ENCODE results near the gene UGT1A10. TPM values are rescaled to one million over a fixed set of nuclear protein-coding genes. Genes with fewer than 3 reads are reported as not detected.

The UGT1A10 gene
- total RNA-seq, 2 experiments from 2014 or later = not detected

- H3K27ac Mint-ChIP-seq = no peak within 1 kb of the TSS
- no peaks in the 10 kb centered on the region for H3K4me1 Mint-ChIP-seq
- H3K4me3 Mint-ChIP-seq = no peak within 1 kb of the TSS
- ATAC-seq (no peak), DNase-seq (no peak)
- ChIA-PET CTCF (no interaction called here), POLR2A (no interaction called here)
- no peaks in the 10 kb centered on the region for H3K9me3 Mint-ChIP-seq (ENCODE audit: low read depth)
- intact Hi-C loops (cut with DNase I, micrococcal nuclease) = no loop called here
- H3K36me3 Mint-ChIP-seq (ENCODE audit: low read depth) = no peaks in the 10 kb centered on the region
- H3K27me3 Mint-ChIP-seq = peaks cover 11% of the 10 kb centered on the region
These were observed 45.4 kb downstream of the UGT1A10 start, which contains the start of gene UGT1A7 for GRCh38 chr2:233681521-233682099. UGT1A7 (plus strand) TSS chr2:233681901; CDS start chr2:233681938, 37 bp downstream.

- POLR2A ChIA-PET = no interaction called here
- CTCF ChIA-PET = interaction anchor here (0.7 kb wide), 1 partner anchor 25 kb away, joined by 3 read pairs; no protein-coding TSS in a partner anchor
- Mint-ChIP-seq H3K36me3 (ENCODE audit: low read depth) (no peaks in the 10 kb centered on the region), H3K4me1 (no peaks in the 10 kb centered on the region), H3K4me3 (no peak overlapping the region), H3K27ac (no peak overlapping the region), H3K9me3 (ENCODE audit: low read depth) (no peaks in the 10 kb centered on the region), H3K27me3 (peaks cover 7% of the 10 kb centered on the region)
- DNase-seq (no peak), ATAC-seq (no peak)
- intact Hi-C loops (cut with DNase I, micrococcal nuclease) = no loop called here
These were observed 48.4 kb downstream of the UGT1A10 start for GRCh38 chr2:233684640-233685039.

- Mint-ChIP-seq H3K27ac (no peak overlapping the region), H3K4me3 (no peak overlapping the region), H3K36me3 (ENCODE audit: low read depth) (no peaks in the 10 kb centered on the region), H3K27me3 (peaks cover 4% of the 10 kb centered on the region), H3K4me1 (no peaks in the 10 kb centered on the region), H3K9me3 (ENCODE audit: low read depth) (no peaks in the 10 kb centered on the region)
- intact Hi-C loops (cut with DNase I, micrococcal nuclease) = no loop called here
- ChIA-PET POLR2A (no interaction called here), CTCF (interaction anchor here (0.6 kb wide), 1 partner anchor 615 kb away, joined by 3 read pairs; no protein-coding TSS in a partner anchor)
- ATAC-seq = no peak
- no peak for DNase-seq
These were observed 50.7 kb downstream of the UGT1A10 start for GRCh38 chr2:233686928-233687327.

GRCh38 chr2:233688341-233688740 is 52.1 kb downstream of the UGT1A10 start:
- DNase-seq = no peak
- no peak overlapping the region for H3K27ac Mint-ChIP-seq
- ChIA-PET CTCF (no interaction called here), POLR2A (no interaction called here)
- intact Hi-C loops (cut with DNase I, micrococcal nuclease) = no loop called here
- H3K27me3 Mint-ChIP-seq = peaks cover 4% of the 10 kb centered on the region
- H3K4me1 Mint-ChIP-seq = no peaks in the 10 kb centered on the region
- no peaks in the 10 kb centered on the region for H3K9me3 Mint-ChIP-seq (ENCODE audit: low read depth)
- H3K36me3 Mint-ChIP-seq (ENCODE audit: low read depth) = no peaks in the 10 kb centered on the region
- H3K4me3 Mint-ChIP-seq = no peak overlapping the region
- ATAC-seq = no peak

- Mint-ChIP-seq H3K9me3 (ENCODE audit: low read depth) (no peaks in the 10 kb centered on the region), H3K4me3 (no peak overlapping the region), H3K27ac (no peak overlapping the region), H3K36me3 (ENCODE audit: low read depth) (no peaks in the 10 kb centered on the region), H3K4me1 (no peaks in the 10 kb centered on the region), H3K27me3 (peaks cover 4% of the 10 kb centered on the region)
- POLR2A ChIA-PET = no interaction called here
- intact Hi-C loops (cut with DNase I, micrococcal nuclease) = no loop called here
- CTCF ChIA-PET = no interaction called here
- DNase-seq = no peak
- ATAC-seq = no peak
These were observed 52.8 kb downstream of the UGT1A10 start for GRCh38 chr2:233689031-233689430.

- Mint-ChIP-seq H3K9me3 (ENCODE audit: low read depth) (no peaks in the 10 kb centered on the region), H3K4me1 (no peaks in the 10 kb centered on the region), H3K27ac (no peak overlapping the region), H3K4me3 (no peak overlapping the region), H3K27me3 (peaks cover 4% of the 10 kb centered on the region), H3K36me3 (ENCODE audit: low read depth) (no peaks in the 10 kb centered on the region)
- DNase-seq (no peak), ATAC-seq (no peak)
- intact Hi-C loops (cut with DNase I, micrococcal nuclease) = no loop called here
- CTCF ChIA-PET = no interaction called here
- POLR2A ChIA-PET = no interaction called here
These were observed 53.3 kb downstream of the UGT1A10 start for GRCh38 chr2:233689501-233689900.

- DNase-seq = no peak
- Mint-ChIP-seq H3K4me3 (no peak overlapping the region), H3K4me1 (no peaks in the 10 kb centered on the region), H3K27ac (no peak overlapping the region), H3K36me3 (ENCODE audit: low read depth) (no peaks in the 10 kb centered on the region), H3K9me3 (ENCODE audit: low read depth) (no peaks in the 10 kb centered on the region), H3K27me3 (peaks cover 4% of the 10 kb centered on the region)
- no peak for ATAC-seq
- intact Hi-C loops (cut with DNase I, micrococcal nuclease) = no loop called here
- CTCF ChIA-PET = no interaction called here
- POLR2A ChIA-PET = no interaction called here
These were observed 54.2 kb downstream of the UGT1A10 start for GRCh38 chr2:233690444-233690843.

- Mint-ChIP-seq H3K9me3 (ENCODE audit: low read depth) (no peaks in the 10 kb centered on the region), H3K36me3 (ENCODE audit: low read depth) (no peaks in the 10 kb centered on the region), H3K4me1 (no peaks in the 10 kb centered on the region), H3K4me3 (no peak overlapping the region), H3K27ac (no peak overlapping the region), H3K27me3 (no peaks in the 10 kb centered on the region)
- ChIA-PET CTCF (interaction anchor here (0.6 kb wide), 1 partner anchor 59 kb away, joined by 3 read pairs; no protein-coding TSS in a partner anchor), POLR2A (no interaction called here)
- no peak for ATAC-seq
- no peak for DNase-seq
- intact Hi-C loops (cut with DNase I, micrococcal nuclease) = no loop called here
These were observed 55.5 kb downstream of the UGT1A10 start for GRCh38 chr2:233691443-233692433.

- H3K4me3 Mint-ChIP-seq = no peak within 1 kb of the TSS
These were observed 56.4 kb downstream of the UGT1A10 start, which contains the start of gene UGT1A6 for GRCh38 chr2:233692648-233693047. UGT1A6 (plus strand) TSS chr2:233692890; CDS start chr2:233693005, 115 bp downstream.

GRCh38 chr2:233693963-233694362 is 57.7 kb downstream of the UGT1A10 start:
- CTCF ChIA-PET = no interaction called here
- no peak for ATAC-seq
- Mint-ChIP-seq H3K27me3 (no peaks in the 10 kb centered on the region), H3K27ac (no peak overlapping the region), H3K36me3 (ENCODE audit: low read depth) (no peaks in the 10 kb centered on the region), H3K4me1 (no peaks in the 10 kb centered on the region), H3K4me3 (no peak overlapping the region), H3K9me3 (ENCODE audit: low read depth) (no peaks in the 10 kb centered on the region)
- no peak for DNase-seq
- intact Hi-C loops (cut with DNase I, micrococcal nuclease) = no loop called here
- POLR2A ChIA-PET = interaction anchor here (0.5 kb wide), 1 partner anchor 464 kb away, joined by 3 read pairs; no protein-coding TSS in a partner anchor

More at GRCh38 chr2:233692648-233693047, 56.4 kb downstream of the UGT1A10 start, which contains the start of gene UGT1A6:
- ChIA-PET POLR2A (no interaction called here), CTCF (interaction anchor here (0.5 to 0.6 kb wide), 2 partner anchors 58 to 237 kb away, joined by 3 to 4 read pairs; no protein-coding TSS in a partner anchor)
- no peaks in the 10 kb centered on the region for H3K27me3 Mint-ChIP-seq
- no peaks in the 10 kb centered on the region for H3K9me3 Mint-ChIP-seq (ENCODE audit: low read depth)
- no peaks in the 10 kb centered on the region for H3K36me3 Mint-ChIP-seq (ENCODE audit: low read depth)
- DNase-seq (no peak), ATAC-seq (no peak)
- intact Hi-C loops (cut with DNase I, micrococcal nuclease) = no loop called here
- H3K4me1 Mint-ChIP-seq = no peaks in the 10 kb centered on the region
- H3K27ac Mint-ChIP-seq = no peak within 1 kb of the TSS

- POLR2A ChIA-PET = no interaction called here
- CTCF ChIA-PET = no interaction called here
- Mint-ChIP-seq H3K27me3 (no peaks in the 10 kb centered on the region), H3K27ac (no peak overlapping the region), H3K4me3 (no peak overlapping the region), H3K36me3 (ENCODE audit: low read depth) (no peaks in the 10 kb centered on the region), H3K4me1 (no peaks in the 10 kb centered on the region), H3K9me3 (ENCODE audit: low read depth) (no peaks in the 10 kb centered on the region)
- ATAC-seq (no peak), DNase-seq (no peak)
- intact Hi-C loops (cut with DNase I, micrococcal nuclease) = no loop called here
These were observed 62.5 kb downstream of the UGT1A10 start for GRCh38 chr2:233698740-233699139.

Measured in activated CD4-positive, alpha-beta T cell treated with anti-CD3 and anti-CD28 coated beads for 36 hours (primary cell).